A549 (cell line): ENCODE data around the gene MSI2. TPM values are rescaled to one million over a fixed set of nuclear protein-coding genes. Genes with fewer than 3 reads are reported as not detected.

Experiments used
- ATAC-seq, 2 experiments: fragments of 200-7000 bp in 1 of 2; fragments of >200 bp in 1 of 2; cut with Nextera tagmentation in 1 of 2; cut with Tn5 transposase in 1 of 2; 3 replicates each; pipeline versions ENCODE4 v1.8.0 to v1.9.1; 2018 to 2020; ENCODE audit warnings: mild to moderate bottlenecking in 1 of 2, moderate library complexity in 1 of 2
- CTCF ChIA-PET: fragments of 300-600 bp; sonication (Branson Sonifier 250); formaldehyde crosslinking; extraction: SDS; loops from one replicate; lab custom pipeline; 2021; ENCODE audit warnings: antibody characterized with exemption, inconsistent platforms; lab: Yijun Ruan, JAX
- POLR2A ChIA-PET: fragments of 350-600 bp; formaldehyde crosslinking; extraction: SDS; loops from one replicate; lab custom pipeline; 2021; ENCODE audit warnings: antibody characterized with exemption, inconsistent platforms; lab: Yijun Ruan, JAX
- DNase-seq, 2 experiments: peaks; one replicate each; pipeline versions ENCODE4 v3.0.0 to v3.0.0-alpha.2; 2011 to 2016; ENCODE audit warnings: low read depth in 1 of 2, low spot score in 1 of 2
- FAIRE-seq: peaks from 2 replicates; lab custom pipeline; 2011; peaks lifted over from hg19 to GRCh38; lab: Jason Lieb, UNC
- H3K27ac ChIP-seq, 2 experiments: fragments of >200 bp; sonication (Bioruptor Twin); formaldehyde crosslinking; 3 replicates each; pipeline ENCODE4 v1.5.1; 2016 to 2017
- H3K4me1 ChIP-seq: fragments of >200 bp; sonication (Bioruptor Twin); formaldehyde crosslinking; 3 replicates; pipeline ENCODE4 v1.6.1; 2016
- H3K4me2 ChIP-seq: fragments of >200 bp; sonication (Bioruptor Twin); formaldehyde crosslinking; 3 replicates; pipeline ENCODE4 v1.6.1; 2016
- H3K4me3 ChIP-seq: fragments of >200 bp; sonication (Bioruptor Twin); formaldehyde crosslinking; 3 replicates; pipeline ENCODE4 v1.5.1; 2016
- H3K9me3 ChIP-seq: fragments of >200 bp; sonication (Bioruptor Twin); formaldehyde crosslinking; 3 replicates; pipeline ENCODE4 v1.6.1; 2016
- CBX2 ChIP-seq: fragments of 200-600 bp; sonication (generic); IDR thresholded peaks from 2 replicates; pipeline ENCODE4 v1.6.1; 2016; ENCODE audit warnings: low read depth, mild to moderate bottlenecking, borderline replicate concordance
- CTCF ChIP-seq: fragments of >200 bp; sonication (Bioruptor Twin); formaldehyde crosslinking; IDR thresholded peaks from 3 replicates; pipeline ENCODE4 v1.5.1; 2016
- ESRRA ChIP-seq: fragments of 150-350 bp; IDR thresholded peaks from 2 replicates; pipeline ENCODE4 v1.6.1; 2014; ENCODE audit warnings: mild to moderate bottlenecking, low read length, borderline replicate concordance
- FOXS1 ChIP-seq: fragments of 250-450 bp; sonication (Bioruptor Pico); IDR thresholded peaks from 2 replicates; pipeline ENCODE4 v1.5.0; 2020; ENCODE audit warnings: mild to moderate bottlenecking, moderate library complexity
- HOXB13 ChIP-seq: fragments of 250-450 bp; sonication (Bioruptor Pico); IDR thresholded peaks from 2 replicates; pipeline ENCODE4 v1.5.0; 2020; ENCODE audit warnings: low read depth, mild to moderate bottlenecking, moderate library complexity
- HOXB5 ChIP-seq: fragments of 250-450 bp; sonication (Bioruptor Pico); IDR thresholded peaks from 2 replicates; pipeline ENCODE4 v1.5.0; 2020; ENCODE audit warnings: mild to moderate bottlenecking, moderate library complexity
- JUN ChIP-seq, 2 experiments: fragments of >200 bp; sonication (Bioruptor Twin); formaldehyde crosslinking; IDR thresholded peaks; 2 replicates in 1 of 2; 3 replicates in 1 of 2; pipeline ENCODE4 v1.6.1; 2016 to 2017
- KDM1A ChIP-seq: fragments of 200-600 bp; sonication (generic); IDR thresholded peaks from 2 replicates; pipeline ENCODE4 v1.6.1; 2016; ENCODE audit warnings: low read depth, mild to moderate bottlenecking
- MAX ChIP-seq: IDR thresholded peaks from 2 replicates; pipeline ENCODE4 v1.6.1; 2012
- MYC ChIP-seq: IDR thresholded peaks from 2 replicates; pipeline ENCODE4 v1.6.1; 2012; ENCODE audit warnings: mild to moderate bottlenecking, inconsistent platforms, low read length, improper control_type of control experiment, borderline replicate concordance
- NFE2L2 ChIP-seq: fragments of 150-350 bp; conservative IDR thresholded peaks from 2 replicates; pipeline ENCODE4 v1.6.1; 2014; ENCODE audit warnings: low read length
- RAD21 ChIP-seq, 2 experiments: fragments of >200 bp in 1 of 2; sonication (Bioruptor Twin) in 1 of 2; formaldehyde crosslinking in 1 of 2; IDR thresholded peaks in 1 of 2; conservative IDR thresholded peaks in 1 of 2; 2 replicates in 1 of 2; 3 replicates in 1 of 2; pipeline ENCODE4 v1.6.1; 2012 to 2018; ENCODE audit warnings: inconsistent platforms in 1 of 2
- RARB ChIP-seq: fragments of 250-450 bp; sonication (Bioruptor Pico); IDR thresholded peaks from 2 replicates; pipeline ENCODE4 v1.8.0; 2021; ENCODE audit warnings: mild to moderate bottlenecking, moderate library complexity
- RCOR1 ChIP-seq: fragments of 150-350 bp; IDR thresholded peaks from 2 replicates; pipeline ENCODE4 v1.6.1; 2014; ENCODE audit warnings: antibody characterized with exemption, low read length, low read depth
- REST ChIP-seq: fragments of 200-600 bp; sonication (generic); IDR thresholded peaks from 2 replicates; pipeline ENCODE4 v1.6.1; 2016; ENCODE audit warnings: antibody characterized with exemption, mild to moderate bottlenecking, moderate library complexity
- RFX5 ChIP-seq: fragments of 450-650 bp; IDR thresholded peaks from 2 replicates; pipeline ENCODE4 v1.7.1; 2014; ENCODE audit warnings: antibody characterized with exemption, mild to moderate bottlenecking, moderate library complexity
- SREBF2 ChIP-seq: fragments of 450-650 bp; IDR thresholded peaks from 2 replicates; pipeline ENCODE4 v1.6.1; 2014; ENCODE audit warnings: mild to moderate bottlenecking, moderate library complexity
- TP53 ChIP-seq: fragments of 250-450 bp; sonication (Bioruptor Pico); IDR thresholded peaks from 2 replicates; pipeline ENCODE4 v1.5.0; 2021; ENCODE audit warnings: mild to moderate bottlenecking, moderate library complexity
- USF2 ChIP-seq: fragments of 450-650 bp; IDR thresholded peaks from 2 replicates; pipeline ENCODE4 v1.6.1; 2014; ENCODE audit warnings: antibody characterized with exemption
- ZNF302 ChIP-seq: fragments of 250-450 bp; sonication (Bioruptor Pico); IDR thresholded peaks from 2 replicates; pipeline ENCODE4 v1.9.0; 2021; ENCODE audit warnings: inconsistent platforms, mild to moderate bottlenecking, moderate library complexity
- whole genome bisulfite sequencing: methylation state at CpG from one replicate; pipeline ENCODE4 v1.1.6; 2017; ENCODE audit errors: missing lambda C conversion rate; 5-methylcytosine and 5-hydroxymethylcytosine counted together
- polyA plus RNA-seq, 4 experiments: library from polyadenylated mRNA; depleted of rRNA in 3 of 4; stranded (reverse); fragments of >200 nt; fragmentation: RNase III in 1 of 4; extraction: RNeasy Plus Mini Kit Qiagen cat#74134 plus additional on column Dnase treatment in 1 of 4; gene quantifications; 2 replicates in 3 of 4; 3 replicates in 1 of 4; pipeline ENCODE4 v1.2.3, GENCODE V29; 2011 to 2017

The MSI2 gene
- polyA plus RNA-seq, 2 of the 4 experiments (the other 2 are of a cell fraction), result 43.6 to 44.4 TPM

GRCh38 chr17:57328109-57328882 lies 72.0 kb downstream of the MSI2 start (continued):
- TF ChIP-seq RARB (CRISPR knock-in tag) (no peak), TP53 (CRISPR knock-in tag) (no peak), REST (no peak)
- TF ChIP-seq, all 56 proteins: peak for 0

GRCh38 chr17:57329380-57330214 lies 73.3 kb downstream of the MSI2 start:
- CTCF ChIA-PET, result interaction anchor here (1.0 to 1.1 kb wide), 2 partner anchors 21 to 87 kb away, joined by 3 to 5 read pairs; no protein-coding TSS in a partner anchor
- POLR2A ChIA-PET, result no interaction called here
- no peak overlapping the region for H3K27ac ChIP-seq
- TF ChIP-seq RAD21 (conservative IDR thresholded peaks at IDR 0.05 in 1 of 2, IDR thresholded peaks at IDR 0.05 in 1 of 2) (no peak), KDM1A (no peak), CTCF (no peak), FOXS1 (CRISPR knock-in tag) (no peak), NFE2L2 (no peak), ESRRA (no peak)
- FAIRE-seq (no peak), ATAC-seq (no peak), DNase-seq (no peak)
- no peaks in the 10 kb centered on the region for H3K9me3 ChIP-seq
- H3K4me1 ChIP-seq, result peaks cover 13% of the 10 kb centered on the region
- no peak overlapping the region for H3K4me2 ChIP-seq
- 84% methylated on average over 9 of the region's 9 CpGs for WGBS
- no peak overlapping the region for H3K4me3 ChIP-seq

GRCh38 chr17:57330587-57330986 lies 74.3 kb downstream of the MSI2 start:
- CTCF ChIA-PET, result interaction anchor here (1.0 kb wide), 1 partner anchor 16 kb away, joined by 3 read pairs; no protein-coding TSS in a partner anchor
- Histone ChIP-seq H3K4me3 (no peak overlapping the region), H3K27ac (no peak overlapping the region), H3K4me2 (no peak overlapping the region), H3K9me3 (no peaks in the 10 kb centered on the region), H3K4me1 (peaks cover 13% of the 10 kb centered on the region)
- DNase-seq (no peak), FAIRE-seq (no peak), ATAC-seq (no peak)
- POLR2A ChIA-PET, result no interaction called here
- 89% methylated on average over 6 of the region's 6 CpGs for WGBS
- TF ChIP-seq USF2, result no peak
- no peak for TF ChIP-seq CBX2
- TF ChIP-seq RCOR1, result no peak
- TF ChIP-seq RFX5, result no peak
- no peak for TF ChIP-seq MYC
- TF ChIP-seq MAX, result no peak
- TF ChIP-seq SREBF2, result no peak
- no peak for TF ChIP-seq HOXB5 (CRISPR knock-in tag)
- no peak for TF ChIP-seq ZNF302 (CRISPR knock-in tag)
- no peak for TF ChIP-seq HOXB13 (CRISPR knock-in tag)
- TF ChIP-seq JUN (IDR thresholded peaks at IDR 0.05), result no peak
